Ovary (tissue), 9 donors: ENCODE data around the gene TGIF1. TPM values are rescaled to one million over a fixed set of nuclear protein-coding genes. Genes with fewer than 3 reads are reported as not detected.

Experiments
- DNase-seq, 5 donors: peaks; one replicate each; pipeline ENCODE4 v3.0.0-alpha.2; 2019 to 2020
- H3K27ac ChIP-seq, 2 donors: fragments of 200-600 bp; one replicate each; pipeline versions ENCODE4 v1.5.1 to v1.8.0; 2019 to 2022
- H3K27me3 ChIP-seq: fragments of 200-600 bp; one replicate; pipeline ENCODE4 v1.8.0; 2022
- H3K36me3 ChIP-seq: fragments of 200-600 bp; sonication (generic); one replicate; pipeline ENCODE4 v1.5.1; 2019
- H3K4me1 ChIP-seq: one replicate; pipeline ENCODE4 v1.8.1; 2013; ENCODE audit warnings: mild to moderate bottlenecking, moderate library complexity; ENCODE audit not compliant: insufficient read depth
- H3K4me3 ChIP-seq: fragments of 200-600 bp; sonication (generic); one replicate; pipeline ENCODE4 v1.5.1; 2017
- H3K9me3 ChIP-seq, 2 donors: fragments of 200-600 bp in 1 of 2; sonication (generic) in 1 of 2; one replicate each; pipeline versions ENCODE4 v1.5.1 to v1.8.1; 2013 to 2019; ENCODE audit warnings: mild to moderate bottlenecking in 1 of 2, moderate library complexity in 1 of 2
- CTCF ChIP-seq, 3 donors: fragments of 450-650 bp in 2 of 3; fragments of 200-600 bp in 1 of 3; IDR thresholded peaks; one replicate each; pipeline versions ENCODE4 v1.5.1 to v1.8.0; 2016 to 2022; ENCODE audit warnings: antibody characterized with exemption in 3 of 3, mild to moderate bottlenecking in 1 of 3
- EP300 ChIP-seq: sonication (generic); formaldehyde crosslinking; IDR thresholded peaks from one replicate; pipeline ENCODE4 v1.6.1; 2017; ENCODE audit warnings: antibody characterized with exemption
- POLR2A ChIP-seq: fragments of 450-650 bp; IDR thresholded peaks from one replicate; pipeline ENCODE4 v1.6.1; 2017; ENCODE audit warnings: antibody characterized with exemption, mild to moderate bottlenecking, moderate library complexity
- WGBS, 3 donors: extraction: QIAGEN DNeasy Blood & Tissue Kit in 1 of 3; methylation state at CpG; one replicate each; pipeline versions ENCODE4 v1.1.5 to v1.1.7; 2013 to 2017; 5-methylcytosine and 5-hydroxymethylcytosine counted together
- intact Hi-C, 4 donors: fragments of 100-400 bp; cut with DNase I; formaldehyde crosslinking; loops; one replicate each; pipeline versions ENCODE4 v1.11.0 to v1.15.1; 2022 to 2023
- polyA plus RNA-seq, 2 donors: library from polyadenylated mRNA; stranded (reverse); fragments of 200-250 nt in 1 of 2; fragments of 350-450 nt in 1 of 2; fragmentation: Illumina TruSeq in 1 of 2; extraction: RNeasy Lipid Tissue Mini Kit (QIAGEN cat#74804) in 1 of 2; gene quantifications; one replicate each; pipeline ENCODE4 v1.2.3, GENCODE V29; 2013 to 2014
- total RNA-seq, 7 donors: library from RNA; depleted of rRNA in 2 of 7; stranded (reverse); fragments of >200 nt in 2 of 7; fragmentation: NEBNext Ultra II Directional in 3 of 7; extraction: Animal tissue kit (Norgen Biotek cat#: 25700) in 3 of 7; gene quantifications; one replicate each; pipeline versions ENCODE4 v1.1.0 to v1.2.4, GENCODE V29; 2016 to 2023
- donor health status: DM: no; HTN: no; CAD: no; lungs with moderate emphysema.
- donor health status: DM: no; HTN: no; CAD: no.
- donor health status: Bipolar disorder and iron deficiency.
- donor health status: DM: yes; HTN: yes; CAD: no.
- donor health status: DM: no; HTN: no; CAD: no.
- donor health status: DM: yes; HTN: yes; CAD: no.

Gene TGIF1
- total and polyA plus RNA-seq, 9 donors: 30.9 to 93.4 (median 64.0) TPM

DNA sequence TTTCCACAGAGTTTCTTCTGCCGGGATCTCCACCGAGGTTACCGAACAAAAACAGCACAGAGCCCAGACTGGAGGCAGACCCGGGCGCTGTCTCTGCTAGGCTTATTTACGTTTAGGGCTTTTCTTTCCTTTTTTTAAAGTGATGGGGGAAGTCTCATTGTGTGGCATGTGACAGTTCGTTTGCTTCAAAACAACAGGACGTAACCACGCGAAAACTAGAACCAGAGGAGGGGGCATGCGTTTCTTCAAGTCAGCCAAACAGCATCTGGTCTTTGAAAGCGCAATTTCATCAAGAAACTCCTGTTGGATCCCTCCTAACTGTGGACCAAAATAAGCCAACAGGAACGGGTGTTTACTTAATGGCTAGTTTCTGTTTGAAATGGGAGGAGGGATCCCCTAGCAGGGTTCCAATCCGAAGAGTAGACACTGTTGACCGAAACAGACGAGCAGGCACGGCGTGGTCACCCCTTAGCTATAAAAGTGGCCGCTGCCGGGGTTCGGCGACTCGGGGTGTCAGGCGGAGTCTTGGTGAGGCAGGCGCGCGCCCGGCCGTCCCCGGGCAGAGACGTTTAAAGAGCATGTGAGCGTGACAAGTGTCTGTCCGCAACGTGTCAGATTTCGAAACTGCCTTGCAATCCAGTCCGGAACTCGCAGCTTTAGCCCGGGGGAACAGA, 997 bp upstream of the TGIF1 start:
- WGBS, 3 donors: 0 to 1% (median 0%) methylated on average over 33 to 38 of the region's 38 CpGs
- Histone ChIP-seq H3K27me3 (no peaks in the 10 kb centered on the region), H3K27ac (peak overlapping the region; percentile 72 to 97), H3K4me3 (peak overlapping the region; percentile 66), H3K4me1 (peaks cover 6% of the 10 kb centered on the region), H3K36me3 (no peaks in the 10 kb centered on the region), H3K9me3 (no peaks in the 10 kb centered on the region)
- DNase-seq: peak; percentile 41 to 76 (median 69)
- TF ChIP-seq POLR2A (peak; percentile 58), CTCF (IDR thresholded peaks at IDR 0.05) (no peak), EP300 (no peak)
- intact Hi-C loops: loop anchor here in 3 of 4 donors (5.0 kb wide), 3 partner anchors 143 to 218 kb away; partner anchors contain the start of gene MYL12B (in 1 of the 3)

GRCh38 chr18:3449512-3450011, 410 bp upstream of the TGIF1 start:
- intact Hi-C loops: loop anchor here (2.0 to 10.0 kb wide), 10 partner anchors 143 to 218 kb away; partner anchors contain the start of genes MYL12A (in 1 of the 4) and MYL12B (in 1 of the 4)
- H3K4me3 ChIP-seq: peak overlapping the region; percentile 66
- H3K27me3 ChIP-seq: no peaks in the 10 kb centered on the region
- no peaks in the 10 kb centered on the region for H3K36me3 ChIP-seq
- WGBS, 3 donors: 0 to 1% (median 0%) methylated on average over 32 to 47 of the region's 47 CpGs
- peak; percentile 67 to 81 (median 75) for DNase-seq
- peaks cover 6% of the 10 kb centered on the region for H3K4me1 ChIP-seq
- peak overlapping the region; percentile 72 to 97 for H3K27ac ChIP-seq
- no peaks in the 10 kb centered on the region for H3K9me3 ChIP-seq
- TF ChIP-seq EP300: no peak
- TF ChIP-seq POLR2A: no peak
- no peak for TF ChIP-seq CTCF (IDR thresholded peaks at IDR 0.05)

- DNase-seq: no peak
- TF ChIP-seq EP300 (no peak), POLR2A (no peak), CTCF (IDR thresholded peaks at IDR 0.05) (no peak)
- Histone ChIP-seq H3K9me3 (no peaks in the 10 kb centered on the region), H3K27ac (peak overlapping the region; percentile 72 to 97), H3K4me3 (peak overlapping the region; percentile 66), H3K27me3 (no peaks in the 10 kb centered on the region), H3K4me1 (peaks cover 6% of the 10 kb centered on the region), H3K36me3 (no peaks in the 10 kb centered on the region)
- WGBS, 3 donors: 0 to 1% (median 1%) methylated on average over 21 to 30 of the region's 30 CpGs
- intact Hi-C loops: loop anchor here (2.0 to 10.0 kb wide), 7 partner anchors 144 to 214 kb away; partner anchors contain the start of gene MYL12A (in 1 of the 4)
These were observed 819 bp downstream of the TGIF1 start for GRCh38 chr18:3450799-3451182.

DNA sequence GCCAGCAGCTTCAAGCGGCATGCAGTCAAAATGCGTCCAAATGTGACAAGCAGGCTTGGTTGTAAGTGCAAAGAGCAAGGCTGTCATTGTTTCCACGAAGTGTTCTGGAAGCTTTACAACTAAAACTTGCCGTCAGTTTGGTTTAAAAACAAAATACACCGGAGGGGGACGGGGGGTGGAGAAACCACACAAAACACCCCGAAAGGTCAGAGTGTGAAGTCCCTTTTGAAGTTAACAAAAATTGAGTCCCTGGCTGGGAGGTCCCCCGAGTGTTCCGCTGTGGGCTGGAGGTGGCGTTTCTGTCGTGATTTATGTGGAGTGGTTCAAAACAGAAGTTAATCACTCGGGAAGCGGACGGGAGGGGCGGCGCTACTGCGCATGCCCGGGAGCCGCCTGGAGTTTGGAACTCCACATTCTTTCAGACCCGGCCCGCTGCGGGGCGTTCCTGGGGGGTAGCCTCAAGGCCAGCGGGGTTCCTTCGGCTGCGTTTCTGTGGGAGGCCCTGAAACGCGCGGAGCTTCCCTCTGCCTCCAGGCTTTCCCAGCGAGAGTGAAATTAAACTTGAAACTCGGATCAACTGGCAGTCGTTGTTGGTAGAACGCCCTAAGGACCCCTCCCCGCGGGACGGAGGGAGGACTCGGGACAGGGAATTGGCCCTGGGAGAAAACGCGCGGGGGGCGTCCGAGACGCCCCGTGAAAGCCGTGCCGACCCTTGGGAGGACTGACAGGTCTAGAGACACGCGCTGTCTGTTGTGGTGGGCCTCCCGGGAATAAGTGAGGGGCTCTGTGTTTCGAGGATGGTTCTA, 1.4 kb downstream of the TGIF1 start:
- Histone ChIP-seq H3K36me3 (no peaks in the 10 kb centered on the region), H3K4me1 (peaks cover 5% of the 10 kb centered on the region), H3K4me3 (peak overlapping the region; percentile 66), H3K9me3 (no peaks in the 10 kb centered on the region), H3K27ac (peak overlapping the region; percentile 72 to 97), H3K27me3 (no peaks in the 10 kb centered on the region)
- DNase-seq: peak; percentile 93 to 96 (median 94)
- TF ChIP-seq EP300: no peak
- TF ChIP-seq POLR2A: peak; percentile 80
- peak in 1 of 3 donors; percentile 25 for TF ChIP-seq CTCF (IDR thresholded peaks at IDR 0.05)
- intact Hi-C loops: loop anchor here (2.0 to 10.0 kb wide), 7 partner anchors 143 to 213 kb away; partner anchors contain the start of gene MYL12A (in 1 of the 4)
- WGBS, 3 donors: 0% methylated on average over 49 to 50 of the region's 50 CpGs
